WTC11 (cell line): ENCODE data around the gene MMAB.

Experiments used
- CREB1 ChIP-seq: sonication (generic); formaldehyde crosslinking; IDR thresholded peaks from 2 replicates; pipeline ENCODE4 v1.8.0; 2023; ENCODE audit warnings: mild to moderate bottlenecking, missing genetic modification reagents
- ESRRA ChIP-seq: sonication (generic); formaldehyde crosslinking; IDR thresholded peaks from 2 replicates; pipeline ENCODE4 v1.8.1; 2022; ENCODE audit warnings: mild to moderate bottlenecking, missing genetic modification reagents, borderline replicate concordance
- IRF2 ChIP-seq: sonication (generic); formaldehyde crosslinking; IDR thresholded peaks from 2 replicates; pipeline ENCODE4 v1.8.0; 2022; ENCODE audit warnings: low read depth, missing genetic modification reagents, borderline replicate concordance
- NFYB ChIP-seq: sonication (generic); formaldehyde crosslinking; conservative IDR thresholded peaks from 2 replicates; pipeline ENCODE4 v1.8.0; 2022; ENCODE audit warnings: low read depth, missing genetic modification reagents
- SP1 ChIP-seq: sonication (generic); formaldehyde crosslinking; conservative IDR thresholded peaks from 2 replicates; pipeline ENCODE4 v1.8.1; 2022; ENCODE audit warnings: missing genetic modification reagents
- TCF7 ChIP-seq: sonication (generic); formaldehyde crosslinking; IDR thresholded peaks from 2 replicates; pipeline ENCODE4 v1.8.0; 2022; ENCODE audit warnings: mild to moderate bottlenecking, low read depth, missing genetic modification reagents, moderate library complexity
- ZNF263 ChIP-seq: sonication (generic); formaldehyde crosslinking; IDR thresholded peaks from 2 replicates; pipeline ENCODE4 v1.8.1; 2022; ENCODE audit warnings: low read depth, mild to moderate bottlenecking, moderate library complexity, missing genetic modification reagents
- ZNF423 ChIP-seq: fragments of 250-450 bp; sonication (Bioruptor Pico); IDR thresholded peaks from 2 replicates; pipeline ENCODE4 v2.1.2; 2022; ENCODE audit warnings: mild to moderate bottlenecking, moderate library complexity
- ZNF671 ChIP-seq: fragments of 250-450 bp; sonication (Bioruptor Pico); IDR thresholded peaks from 2 replicates; pipeline ENCODE4 v1.8.0; 2021; ENCODE audit warnings: mild to moderate bottlenecking
- TF ChIP-seq, protein P1 (sequence below): fragments of 200-600 bp; IDR thresholded peaks from 2 replicates; pipeline ENCODE4 v1.8.0; 2022; ENCODE audit warnings: antibody characterized with exemption
- TF ChIP-seq, protein P2 (sequence below): fragments of 250-450 bp; sonication (Bioruptor Pico); IDR thresholded peaks from 2 replicates; pipeline ENCODE4 v1.9.0; 2021; ENCODE audit warnings: moderate library complexity, mild to moderate bottlenecking, inconsistent platforms, borderline replicate concordance
- TF ChIP-seq, protein P3 (sequence below): sonication (generic); formaldehyde crosslinking; IDR thresholded peaks from 2 replicates; pipeline ENCODE4 v1.8.1; 2023; ENCODE audit warnings: mild to moderate bottlenecking, missing genetic modification reagents, moderate library complexity
- TF ChIP-seq, protein P4 (sequence below): sonication (generic); formaldehyde crosslinking; IDR thresholded peaks from 2 replicates; pipeline ENCODE4 v1.8.0; 2022; ENCODE audit warnings: mild to moderate bottlenecking, missing genetic modification reagents
- TF ChIP-seq, protein P5 (sequence below): sonication (generic); formaldehyde crosslinking; IDR thresholded peaks from 2 replicates; pipeline ENCODE4 v1.8.1; 2023; ENCODE audit warnings: mild to moderate bottlenecking, moderate library complexity, missing genetic modification reagents

DNA sequence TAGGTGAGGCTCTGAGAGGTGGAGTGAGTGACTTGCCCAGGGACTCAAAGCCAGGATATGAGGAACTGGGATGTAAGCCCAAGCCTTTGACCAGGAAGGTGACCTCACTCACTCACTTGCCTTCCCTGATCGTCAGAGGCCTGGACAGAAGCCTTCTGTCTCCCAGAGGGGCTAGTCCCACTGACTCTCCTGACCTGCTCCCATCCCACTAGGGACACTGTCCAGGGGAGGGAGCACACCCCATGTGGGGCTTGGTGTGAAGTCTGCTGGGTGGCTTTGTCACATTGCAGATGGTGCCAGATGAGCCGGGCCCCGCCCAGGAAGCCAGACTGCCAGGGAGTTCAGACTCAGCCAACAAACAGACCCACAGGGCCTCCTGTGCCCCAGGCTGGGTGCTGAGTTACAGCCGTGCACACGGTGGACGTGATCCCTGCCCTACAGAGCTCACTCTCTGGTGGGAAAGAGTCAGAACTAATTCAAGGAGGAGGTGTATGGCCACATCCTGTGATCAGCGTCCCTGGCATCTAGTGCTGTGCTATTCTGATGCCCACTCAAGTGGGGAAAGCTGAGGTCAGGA, 28.3 kb downstream of the MMAB start:
- TF ChIP-seq, protein P1, sequence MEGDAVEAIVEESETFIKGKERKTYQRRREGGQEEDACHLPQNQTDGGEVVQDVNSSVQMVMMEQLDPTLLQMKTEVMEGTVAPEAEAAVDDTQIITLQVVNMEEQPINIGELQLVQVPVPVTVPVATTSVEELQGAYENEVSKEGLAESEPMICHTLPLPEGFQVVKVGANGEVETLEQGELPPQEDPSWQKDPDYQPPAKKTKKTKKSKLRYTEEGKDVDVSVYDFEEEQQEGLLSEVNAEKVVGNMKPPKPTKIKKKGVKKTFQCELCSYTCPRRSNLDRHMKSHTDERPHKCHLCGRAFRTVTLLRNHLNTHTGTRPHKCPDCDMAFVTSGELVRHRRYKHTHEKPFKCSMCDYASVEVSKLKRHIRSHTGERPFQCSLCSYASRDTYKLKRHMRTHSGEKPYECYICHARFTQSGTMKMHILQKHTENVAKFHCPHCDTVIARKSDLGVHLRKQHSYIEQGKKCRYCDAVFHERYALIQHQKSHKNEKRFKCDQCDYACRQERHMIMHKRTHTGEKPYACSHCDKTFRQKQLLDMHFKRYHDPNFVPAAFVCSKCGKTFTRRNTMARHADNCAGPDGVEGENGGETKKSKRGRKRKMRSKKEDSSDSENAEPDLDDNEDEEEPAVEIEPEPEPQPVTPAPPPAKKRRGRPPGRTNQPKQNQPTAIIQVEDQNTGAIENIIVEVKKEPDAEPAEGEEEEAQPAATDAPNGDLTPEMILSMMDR: no peak
- TF ChIP-seq, protein P2, sequence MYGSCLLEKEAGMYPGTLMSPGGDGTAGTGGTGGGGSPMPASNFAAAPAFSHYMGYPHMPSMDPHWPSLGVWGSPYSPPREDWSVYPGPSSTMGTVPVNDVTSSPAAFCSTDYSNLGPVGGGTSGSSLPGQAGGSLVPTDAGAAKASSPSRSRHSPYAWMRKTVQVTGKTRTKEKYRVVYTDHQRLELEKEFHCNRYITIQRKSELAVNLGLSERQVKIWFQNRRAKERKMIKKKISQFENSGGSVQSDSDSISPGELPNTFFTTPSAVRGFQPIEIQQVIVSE: no peak
- TF ChIP-seq, protein P3, sequence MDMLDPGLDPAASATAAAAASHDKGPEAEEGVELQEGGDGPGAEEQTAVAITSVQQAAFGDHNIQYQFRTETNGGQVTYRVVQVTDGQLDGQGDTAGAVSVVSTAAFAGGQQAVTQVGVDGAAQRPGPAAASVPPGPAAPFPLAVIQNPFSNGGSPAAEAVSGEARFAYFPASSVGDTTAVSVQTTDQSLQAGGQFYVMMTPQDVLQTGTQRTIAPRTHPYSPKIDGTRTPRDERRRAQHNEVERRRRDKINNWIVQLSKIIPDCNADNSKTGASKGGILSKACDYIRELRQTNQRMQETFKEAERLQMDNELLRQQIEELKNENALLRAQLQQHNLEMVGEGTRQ (CRISPR knock-in tag): no peak
- TF ChIP-seq ZNF423 (CRISPR knock-in tag) (no peak), CREB1 (no peak), IRF2 (CRISPR knock-in tag) (no peak), TCF7 (no peak), SP1 (no peak), ZNF671 (CRISPR knock-in tag) (no peak), ESRRA (CRISPR knock-in tag) (no peak), ZNF263 (no peak), NFYB (CRISPR knock-in tag) (no peak)
- TF ChIP-seq, protein P4, sequence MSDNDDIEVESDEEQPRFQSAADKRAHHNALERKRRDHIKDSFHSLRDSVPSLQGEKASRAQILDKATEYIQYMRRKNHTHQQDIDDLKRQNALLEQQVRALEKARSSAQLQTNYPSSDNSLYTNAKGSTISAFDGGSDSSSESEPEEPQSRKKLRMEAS (CRISPR knock-in tag): no peak
- TF ChIP-seq, protein P5, sequence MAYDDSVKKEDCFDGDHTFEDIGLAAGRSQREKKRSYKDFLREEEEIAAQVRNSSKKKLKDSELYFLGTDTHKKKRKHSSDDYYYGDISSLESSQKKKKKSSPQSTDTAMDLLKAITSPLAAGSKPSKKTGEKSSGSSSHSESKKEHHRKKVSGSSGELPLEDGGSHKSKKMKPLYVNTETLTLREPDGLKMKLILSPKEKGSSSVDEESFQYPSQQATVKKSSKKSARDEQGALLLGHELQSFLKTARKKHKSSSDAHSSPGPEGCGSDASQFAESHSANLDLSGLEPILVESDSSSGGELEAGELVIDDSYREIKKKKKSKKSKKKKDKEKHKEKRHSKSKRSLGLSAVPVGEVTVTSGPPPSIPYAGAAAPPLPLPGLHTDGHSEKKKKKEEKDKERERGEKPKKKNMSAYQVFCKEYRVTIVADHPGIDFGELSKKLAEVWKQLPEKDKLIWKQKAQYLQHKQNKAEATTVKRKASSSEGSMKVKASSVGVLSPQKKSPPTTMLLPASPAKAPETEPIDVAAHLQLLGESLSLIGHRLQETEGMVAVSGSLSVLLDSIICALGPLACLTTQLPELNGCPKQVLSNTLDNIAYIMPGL: no peak
